ENCODE measurements around the gene POLR1G.
A peak's percentile ranks its signal among the peaks of the same experiment; 100 is the strongest.

The POLR1G gene, protein sequence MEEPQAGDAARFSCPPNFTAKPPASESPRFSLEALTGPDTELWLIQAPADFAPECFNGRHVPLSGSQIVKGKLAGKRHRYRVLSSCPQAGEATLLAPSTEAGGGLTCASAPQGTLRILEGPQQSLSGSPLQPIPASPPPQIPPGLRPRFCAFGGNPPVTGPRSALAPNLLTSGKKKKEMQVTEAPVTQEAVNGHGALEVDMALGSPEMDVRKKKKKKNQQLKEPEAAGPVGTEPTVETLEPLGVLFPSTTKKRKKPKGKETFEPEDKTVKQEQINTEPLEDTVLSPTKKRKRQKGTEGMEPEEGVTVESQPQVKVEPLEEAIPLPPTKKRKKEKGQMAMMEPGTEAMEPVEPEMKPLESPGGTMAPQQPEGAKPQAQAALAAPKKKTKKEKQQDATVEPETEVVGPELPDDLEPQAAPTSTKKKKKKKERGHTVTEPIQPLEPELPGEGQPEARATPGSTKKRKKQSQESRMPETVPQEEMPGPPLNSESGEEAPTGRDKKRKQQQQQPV

DNA sequence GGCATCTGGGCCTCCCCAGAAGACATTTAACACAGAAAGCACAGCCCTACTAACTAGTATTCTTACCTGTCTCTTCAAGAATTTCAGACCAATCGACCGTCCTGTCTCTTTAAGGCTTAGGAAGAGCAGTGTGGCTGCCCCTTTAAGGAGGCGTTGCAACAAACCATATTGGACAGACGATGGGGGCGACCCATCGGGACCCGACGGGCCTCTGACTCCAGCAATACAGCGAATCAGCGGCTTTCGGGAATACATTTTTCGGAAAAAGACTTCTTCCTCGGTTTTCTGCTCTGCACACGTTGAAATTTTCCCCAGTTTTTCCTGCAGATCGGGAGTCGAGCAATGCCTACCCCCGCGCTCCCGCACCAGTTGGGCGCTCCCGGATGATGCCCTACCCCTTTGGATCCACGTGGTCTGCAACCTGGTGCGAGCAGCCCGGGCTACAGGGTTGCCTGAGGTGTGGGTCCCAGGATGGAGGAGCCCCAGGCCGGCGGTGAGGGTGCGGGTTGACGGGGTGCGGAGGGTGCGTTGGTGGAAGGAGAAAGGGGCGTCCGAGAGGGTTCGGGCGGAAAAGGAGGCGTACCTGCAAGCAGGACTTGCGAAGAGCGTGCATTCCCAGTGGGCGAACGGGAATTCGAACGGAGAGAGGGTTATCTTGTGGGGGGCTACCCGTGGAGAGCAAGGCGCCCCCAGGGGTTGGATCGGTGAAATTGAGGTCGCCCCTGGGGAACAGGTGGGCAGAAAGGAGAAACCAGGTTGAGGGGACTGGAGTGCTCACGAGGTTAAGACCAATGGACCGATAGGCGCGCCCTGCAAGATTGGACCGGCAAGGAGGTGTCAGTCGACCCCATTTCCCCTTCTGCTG, at the start of gene POLR1G:
Gene POLR1G (plus strand): TSS at position 419 of the 865 bp plus-strand sequence. CDS start 53 bp downstream, at position 472.
- no peaks in the 10 kb centered on the region for H3K9me2 ChIP-seq (replicated peaks; ENCODE audit: insufficient read depth, low read length)
- no peaks in the 10 kb centered on the region for H3K9me3 ChIP-seq (replicated peaks; ENCODE audit: insufficient read depth, low read length)
- peak within 1 kb of the TSS; percentile 93 for H2AFZ ChIP-seq (ENCODE audit: low read length)
- TF ChIP-seq EZH2phosphoT487 (IDR thresholded peaks at IDR 0.05; ENCODE audit: low read length), result no peak
- TF ChIP-seq, protein P1, sequence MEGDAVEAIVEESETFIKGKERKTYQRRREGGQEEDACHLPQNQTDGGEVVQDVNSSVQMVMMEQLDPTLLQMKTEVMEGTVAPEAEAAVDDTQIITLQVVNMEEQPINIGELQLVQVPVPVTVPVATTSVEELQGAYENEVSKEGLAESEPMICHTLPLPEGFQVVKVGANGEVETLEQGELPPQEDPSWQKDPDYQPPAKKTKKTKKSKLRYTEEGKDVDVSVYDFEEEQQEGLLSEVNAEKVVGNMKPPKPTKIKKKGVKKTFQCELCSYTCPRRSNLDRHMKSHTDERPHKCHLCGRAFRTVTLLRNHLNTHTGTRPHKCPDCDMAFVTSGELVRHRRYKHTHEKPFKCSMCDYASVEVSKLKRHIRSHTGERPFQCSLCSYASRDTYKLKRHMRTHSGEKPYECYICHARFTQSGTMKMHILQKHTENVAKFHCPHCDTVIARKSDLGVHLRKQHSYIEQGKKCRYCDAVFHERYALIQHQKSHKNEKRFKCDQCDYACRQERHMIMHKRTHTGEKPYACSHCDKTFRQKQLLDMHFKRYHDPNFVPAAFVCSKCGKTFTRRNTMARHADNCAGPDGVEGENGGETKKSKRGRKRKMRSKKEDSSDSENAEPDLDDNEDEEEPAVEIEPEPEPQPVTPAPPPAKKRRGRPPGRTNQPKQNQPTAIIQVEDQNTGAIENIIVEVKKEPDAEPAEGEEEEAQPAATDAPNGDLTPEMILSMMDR (IDR thresholded peaks at IDR 0.05; ENCODE audit: low read length), result no peak
- TF ChIP-seq EZH2 (optimal IDR thresholded peaks at IDR 0.05; ENCODE audit: low read depth, low read length), result no peak
- H3K4me1 ChIP-seq (ENCODE audit: low read length), result no peaks in the 10 kb centered on the region
- no peaks in the 10 kb centered on the region for H3F3A ChIP-seq (ENCODE audit: insufficient read depth, low read length)
- peaks cover 28% of the 10 kb centered on the region for H3K79me2 ChIP-seq (ENCODE audit: low read length)
- H3K4me2 ChIP-seq (ENCODE audit: low read depth, low read length), result peak within 1 kb of the TSS; percentile 98
- H4K20me1 ChIP-seq (ENCODE audit: insufficient read depth, low read length), result no peaks in the 10 kb centered on the region
- H3K4me3 ChIP-seq (ENCODE audit: low read length), result peak within 1 kb of the TSS; percentile 95
- peak within 1 kb of the TSS; percentile 75 for H3K27ac ChIP-seq (ENCODE audit: low read length)
- peak within 1 kb of the TSS; percentile 89 for H3K9ac ChIP-seq (ENCODE audit: low read length)
- DNase-seq, result peak; percentile 91
- H3K36me3 ChIP-seq (replicated peaks; ENCODE audit: insufficient read depth, low read length), result no peaks in the 10 kb centered on the region
- H3K27me3 ChIP-seq (replicated peaks; ENCODE audit: insufficient read depth, low read length), result no peaks in the 10 kb centered on the region

DNA sequence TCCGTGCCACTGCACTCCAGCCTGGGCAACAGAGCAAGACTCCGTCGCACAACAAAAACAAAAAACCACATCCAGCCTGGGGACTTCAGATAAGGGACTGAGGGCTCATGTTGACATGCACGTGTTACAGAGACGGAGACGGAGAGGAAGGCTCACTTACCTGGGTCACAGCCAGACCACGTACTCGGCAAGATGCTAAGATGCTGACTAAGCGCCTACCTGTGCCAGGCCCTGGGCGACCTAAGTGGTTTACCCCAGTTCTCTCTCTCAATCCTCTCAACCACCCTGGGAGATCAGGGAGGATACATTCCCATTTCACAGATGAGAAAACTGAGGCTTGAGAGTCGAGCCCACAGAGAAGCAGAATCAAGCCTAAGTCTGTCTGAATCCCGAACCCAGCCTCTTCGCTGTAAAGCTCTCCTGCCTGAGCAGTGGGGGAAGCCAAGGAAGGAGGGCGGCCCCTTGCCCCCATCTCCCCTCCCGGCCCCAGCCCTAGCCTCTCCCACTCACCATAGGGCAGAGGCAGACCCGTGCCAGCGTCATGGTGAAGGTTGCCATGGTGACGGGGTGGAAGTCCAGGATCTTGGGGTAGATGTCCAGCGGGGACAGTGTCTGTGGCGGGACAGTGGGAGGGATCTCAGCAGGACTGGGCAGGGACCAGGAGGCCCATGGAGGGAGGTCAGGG, 49.5 kb upstream of the POLR1G start:
- no peak overlapping the region for H3K4me3 ChIP-seq (ENCODE audit: low read length)
- H3K4me1 ChIP-seq (ENCODE audit: low read length), result no peaks in the 10 kb centered on the region
- no peaks in the 10 kb centered on the region for H4K20me1 ChIP-seq (ENCODE audit: insufficient read depth, low read length)
- no peak overlapping the region for H3K27ac ChIP-seq (ENCODE audit: low read length)
- no peak overlapping the region for H3K9ac ChIP-seq (ENCODE audit: low read length)
- H3K36me3 ChIP-seq (replicated peaks; ENCODE audit: insufficient read depth, low read length), result no peaks in the 10 kb centered on the region
- H3K27me3 ChIP-seq (replicated peaks; ENCODE audit: insufficient read depth, low read length), result no peaks in the 10 kb centered on the region
- H3K4me2 ChIP-seq (ENCODE audit: low read depth, low read length), result no peak overlapping the region
- no peaks in the 10 kb centered on the region for H3K79me2 ChIP-seq (ENCODE audit: low read length)
- H3K9me3 ChIP-seq (replicated peaks; ENCODE audit: insufficient read depth, low read length), result no peaks in the 10 kb centered on the region
- no peaks in the 10 kb centered on the region for H3K9me2 ChIP-seq (replicated peaks; ENCODE audit: insufficient read depth, low read length)
- DNase-seq, result no peak
- no peaks in the 10 kb centered on the region for H3F3A ChIP-seq (ENCODE audit: insufficient read depth, low read length)
- no peak overlapping the region for H2AFZ ChIP-seq (ENCODE audit: low read length)
- TF ChIP-seq EZH2phosphoT487 (IDR thresholded peaks at IDR 0.05; ENCODE audit: low read length) (no peak), EZH2 (optimal IDR thresholded peaks at IDR 0.05; ENCODE audit: low read depth, low read length) (no peak)
- TF ChIP-seq, protein P1 (IDR thresholded peaks at IDR 0.05; ENCODE audit: low read length), result no peak

DNA sequence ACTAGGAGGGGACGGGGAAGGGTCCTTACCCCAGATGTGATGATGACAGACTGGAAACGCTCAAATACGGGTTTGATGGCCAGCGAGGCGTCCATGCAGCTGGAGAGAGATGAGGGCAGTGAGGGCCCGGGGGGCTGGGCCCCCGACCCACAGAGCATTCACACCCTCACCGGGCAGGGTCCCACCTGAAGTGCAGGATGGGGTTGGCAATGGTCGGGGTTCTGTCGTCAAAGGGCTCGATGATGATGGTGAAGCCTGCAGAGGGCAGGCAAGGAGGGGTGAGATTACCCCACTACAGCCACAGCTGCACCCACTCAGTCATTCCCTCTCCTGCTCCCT, 49.0 kb upstream of the POLR1G start:
- no peaks in the 10 kb centered on the region for H3K9me2 ChIP-seq (replicated peaks; ENCODE audit: insufficient read depth, low read length)
- no peak overlapping the region for H3K4me3 ChIP-seq (ENCODE audit: low read length)
- DNase-seq, result no peak
- no peak overlapping the region for H3K9ac ChIP-seq (ENCODE audit: low read length)
- TF ChIP-seq EZH2phosphoT487 (IDR thresholded peaks at IDR 0.05; ENCODE audit: low read length) (no peak), EZH2 (optimal IDR thresholded peaks at IDR 0.05; ENCODE audit: low read depth, low read length) (no peak)
- TF ChIP-seq, protein P1 (IDR thresholded peaks at IDR 0.05; ENCODE audit: low read length), result no peak
- H2AFZ ChIP-seq (ENCODE audit: low read length), result no peak overlapping the region
- no peaks in the 10 kb centered on the region for H3K79me2 ChIP-seq (ENCODE audit: low read length)
- no peaks in the 10 kb centered on the region for H4K20me1 ChIP-seq (ENCODE audit: insufficient read depth, low read length)
- H3K4me2 ChIP-seq (ENCODE audit: low read depth, low read length), result no peak overlapping the region
- H3K36me3 ChIP-seq (replicated peaks; ENCODE audit: insufficient read depth, low read length), result no peaks in the 10 kb centered on the region
- H3K27me3 ChIP-seq (replicated peaks; ENCODE audit: insufficient read depth, low read length), result no peaks in the 10 kb centered on the region
- no peaks in the 10 kb centered on the region for H3F3A ChIP-seq (ENCODE audit: insufficient read depth, low read length)
- H3K4me1 ChIP-seq (ENCODE audit: low read length), result no peaks in the 10 kb centered on the region
- H3K27ac ChIP-seq (ENCODE audit: low read length), result no peak overlapping the region
- no peaks in the 10 kb centered on the region for H3K9me3 ChIP-seq (replicated peaks; ENCODE audit: insufficient read depth, low read length)
